ENCODE measurements around the gene ADGRL2.

The ADGRL2 gene

DNA sequence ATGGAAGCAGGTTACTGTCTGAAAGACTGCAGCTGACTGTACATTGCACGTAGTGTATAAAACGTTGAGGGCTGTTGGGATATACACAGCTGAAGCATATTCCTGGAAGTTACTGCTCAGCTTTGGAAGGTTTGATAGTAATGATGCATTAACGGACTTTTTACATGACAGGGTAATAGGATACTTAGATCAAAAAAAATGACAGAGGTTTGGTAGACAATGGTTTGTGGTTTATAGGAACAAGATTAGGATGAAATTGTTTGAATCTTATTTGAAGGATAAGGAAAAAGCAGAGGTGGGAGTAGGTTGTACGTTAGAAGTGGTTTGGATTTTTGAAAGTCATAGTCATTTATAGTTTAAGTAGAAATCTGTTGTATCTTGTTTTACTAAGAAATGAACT lies 33.0 kb downstream of the ADGRL2 start:
- TF ChIP-seq, protein P1, sequence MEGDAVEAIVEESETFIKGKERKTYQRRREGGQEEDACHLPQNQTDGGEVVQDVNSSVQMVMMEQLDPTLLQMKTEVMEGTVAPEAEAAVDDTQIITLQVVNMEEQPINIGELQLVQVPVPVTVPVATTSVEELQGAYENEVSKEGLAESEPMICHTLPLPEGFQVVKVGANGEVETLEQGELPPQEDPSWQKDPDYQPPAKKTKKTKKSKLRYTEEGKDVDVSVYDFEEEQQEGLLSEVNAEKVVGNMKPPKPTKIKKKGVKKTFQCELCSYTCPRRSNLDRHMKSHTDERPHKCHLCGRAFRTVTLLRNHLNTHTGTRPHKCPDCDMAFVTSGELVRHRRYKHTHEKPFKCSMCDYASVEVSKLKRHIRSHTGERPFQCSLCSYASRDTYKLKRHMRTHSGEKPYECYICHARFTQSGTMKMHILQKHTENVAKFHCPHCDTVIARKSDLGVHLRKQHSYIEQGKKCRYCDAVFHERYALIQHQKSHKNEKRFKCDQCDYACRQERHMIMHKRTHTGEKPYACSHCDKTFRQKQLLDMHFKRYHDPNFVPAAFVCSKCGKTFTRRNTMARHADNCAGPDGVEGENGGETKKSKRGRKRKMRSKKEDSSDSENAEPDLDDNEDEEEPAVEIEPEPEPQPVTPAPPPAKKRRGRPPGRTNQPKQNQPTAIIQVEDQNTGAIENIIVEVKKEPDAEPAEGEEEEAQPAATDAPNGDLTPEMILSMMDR (IDR thresholded peaks at IDR 0.05), result no peak
- Histone ChIP-seq H3K4me1 (ENCODE audit: control insufficient read depth in 1 of 2, insufficient read depth in 1 of 2, low read depth in 1 of 2, low read length in 1 of 2) (no peaks in the 10 kb centered on the region), H3K4me3 (ENCODE audit: low read depth in 1 of 2, low read length in 1 of 2) (no peak overlapping the region), H3K27me3 (no peaks in the 10 kb centered on the region), H3K36me3 (no peaks in the 10 kb centered on the region), H3K27ac (no peak overlapping the region), H3K9me3 (no peaks in the 10 kb centered on the region)

DNA sequence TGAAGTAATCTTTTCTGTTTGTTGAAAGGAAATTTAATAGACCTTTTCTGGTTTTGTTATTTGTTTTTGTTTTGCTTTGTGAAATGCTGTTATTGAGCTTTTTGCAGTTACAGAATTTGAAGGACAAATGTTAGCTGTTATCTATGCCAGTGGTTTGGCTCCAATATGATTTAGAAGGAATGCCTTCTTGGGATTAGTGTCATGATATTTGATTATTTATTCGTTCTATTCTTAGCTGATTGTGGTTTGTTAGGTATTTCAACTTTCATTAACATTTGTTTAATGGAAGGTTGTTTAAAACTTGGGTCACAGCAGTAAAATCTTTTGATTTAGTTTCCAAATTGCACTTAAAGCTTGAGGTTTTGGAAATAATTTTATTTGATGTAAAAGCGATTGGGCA lies 33.5 kb downstream of the ADGRL2 start:
- H3K27ac ChIP-seq, result no peak overlapping the region
- no peak overlapping the region for H3K4me3 ChIP-seq (ENCODE audit: low read depth in 1 of 2, low read length in 1 of 2)
- H3K36me3 ChIP-seq, result no peaks in the 10 kb centered on the region
- no peaks in the 10 kb centered on the region for H3K4me1 ChIP-seq (ENCODE audit: control insufficient read depth in 1 of 2, insufficient read depth in 1 of 2, low read depth in 1 of 2, low read length in 1 of 2)
- H3K9me3 ChIP-seq, result no peaks in the 10 kb centered on the region
- TF ChIP-seq, protein P1 (IDR thresholded peaks at IDR 0.05), result no peak
- no peaks in the 10 kb centered on the region for H3K27me3 ChIP-seq

DNA sequence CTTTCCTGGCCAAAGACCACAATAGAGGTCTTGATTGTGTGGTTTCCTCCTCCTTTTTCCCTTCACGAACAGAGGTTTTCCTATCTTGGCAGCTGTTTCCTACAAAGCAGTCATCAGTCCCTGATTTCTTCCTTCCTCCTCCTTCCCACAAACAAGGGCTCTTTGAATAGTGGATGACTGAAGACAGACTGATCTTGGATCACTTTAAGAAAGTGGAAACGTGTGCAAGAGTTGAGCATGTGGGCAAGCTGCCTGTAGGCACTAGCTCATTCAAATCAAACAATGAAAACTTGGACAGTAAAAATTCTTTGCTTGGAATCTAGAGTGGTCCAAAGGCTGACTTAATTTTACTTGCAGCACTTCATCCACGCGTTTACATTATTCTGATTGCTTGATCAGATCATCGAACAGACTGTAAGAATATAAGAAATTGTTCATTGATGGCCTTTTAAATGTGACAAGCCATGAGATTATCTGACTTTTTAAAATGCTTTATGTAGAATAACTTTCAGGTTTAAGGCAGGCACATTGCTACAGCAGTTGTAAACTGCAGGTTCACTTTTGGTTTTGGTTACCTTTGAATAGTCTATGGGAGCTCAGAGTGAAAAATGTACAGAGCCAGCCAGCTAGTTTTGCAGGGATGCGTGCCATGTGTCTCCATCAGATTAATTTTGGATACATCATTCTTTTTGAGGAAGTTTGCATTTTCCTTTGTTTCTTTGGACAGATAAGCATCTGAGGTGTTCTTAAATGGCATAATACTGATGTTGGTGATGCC lies 34.4 kb downstream of the ADGRL2 start:
- no peak overlapping the region for H3K27ac ChIP-seq
- TF ChIP-seq, protein P1 (IDR thresholded peaks at IDR 0.05), result no peak

DNA sequence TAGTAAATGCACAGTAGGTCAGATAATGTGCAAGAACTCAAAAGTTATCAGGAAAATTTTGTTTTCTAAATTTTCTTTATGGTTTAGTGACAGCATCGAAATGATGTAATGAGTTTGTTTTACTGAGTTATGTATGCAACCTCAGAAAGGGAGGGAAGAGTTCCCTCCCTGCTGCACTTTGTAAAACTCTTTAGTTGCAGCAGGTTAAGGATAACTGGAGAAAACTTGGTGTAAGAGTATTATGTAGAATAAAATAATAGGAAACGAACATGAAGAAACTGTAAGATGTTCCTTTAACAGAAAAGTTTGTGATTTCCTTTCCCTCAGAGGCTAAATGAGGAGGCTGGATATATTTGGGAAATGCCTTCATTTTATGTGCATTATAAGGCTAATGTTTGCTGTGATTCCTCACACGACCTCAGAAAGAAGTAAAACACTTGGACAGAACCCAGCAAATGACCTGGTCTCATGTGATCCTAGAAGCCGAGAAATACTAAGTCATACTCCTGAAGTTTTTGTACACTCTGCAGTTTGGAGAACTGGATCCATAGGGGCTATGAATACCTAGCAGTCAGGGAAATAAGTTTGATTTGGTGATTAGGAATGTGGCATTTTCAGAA lies 35.4 kb downstream of the ADGRL2 start:
- no peak overlapping the region for H3K27ac ChIP-seq
- H3K9me3 ChIP-seq, result no peaks in the 10 kb centered on the region
- TF ChIP-seq, protein P1 (IDR thresholded peaks at IDR 0.05), result no peak
- H3K4me3 ChIP-seq (ENCODE audit: low read depth in 1 of 2, low read length in 1 of 2), result no peak overlapping the region
- H3K36me3 ChIP-seq, result no peaks in the 10 kb centered on the region
- H3K4me1 ChIP-seq (ENCODE audit: control insufficient read depth in 1 of 2, insufficient read depth in 1 of 2, low read depth in 1 of 2, low read length in 1 of 2), result no peaks in the 10 kb centered on the region
- H3K27me3 ChIP-seq, result no peaks in the 10 kb centered on the region

More for the DNA sequence above, 34.4 kb downstream of the ADGRL2 start:
- Histone ChIP-seq H3K9me3 (no peaks in the 10 kb centered on the region), H3K36me3 (no peaks in the 10 kb centered on the region), H3K4me1 (ENCODE audit: control insufficient read depth in 1 of 2, insufficient read depth in 1 of 2, low read depth in 1 of 2, low read length in 1 of 2) (no peaks in the 10 kb centered on the region), H3K27me3 (no peaks in the 10 kb centered on the region), H3K4me3 (ENCODE audit: low read depth in 1 of 2, low read length in 1 of 2) (no peak overlapping the region)

DNA sequence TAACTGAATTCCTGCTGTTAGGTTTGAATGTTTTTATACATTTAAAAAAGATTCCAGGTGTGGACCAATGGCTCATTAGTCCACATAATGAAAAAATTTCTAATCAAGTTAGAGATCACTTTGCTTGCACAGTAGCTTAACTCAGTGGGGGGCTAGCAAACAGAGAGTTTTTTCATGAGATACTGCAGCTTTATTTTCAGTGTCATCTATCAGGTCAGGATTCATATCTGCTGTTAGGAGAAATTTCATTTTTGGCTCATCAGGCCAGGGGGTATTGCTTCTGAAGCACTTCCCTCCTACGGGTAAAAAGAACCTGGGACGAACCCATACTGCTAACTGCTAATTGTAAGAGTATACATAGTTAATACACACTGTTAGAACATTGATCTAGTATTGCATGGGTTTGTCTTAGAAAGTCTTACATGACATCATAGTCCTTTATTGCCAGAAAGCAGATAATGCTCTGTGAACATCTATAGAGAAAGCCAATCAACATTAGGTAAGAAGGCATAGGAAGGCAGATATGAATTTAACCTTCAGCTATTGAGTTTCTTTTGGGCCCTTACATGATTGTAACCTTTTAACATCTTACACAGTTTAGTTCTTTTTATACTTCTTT lies 38.0 kb downstream of the ADGRL2 start:
- Histone ChIP-seq H3K27me3 (no peaks in the 10 kb centered on the region), H3K4me1 (ENCODE audit: control insufficient read depth in 1 of 2, insufficient read depth in 1 of 2, low read depth in 1 of 2, low read length in 1 of 2) (no peaks in the 10 kb centered on the region), H3K36me3 (no peaks in the 10 kb centered on the region), H3K9me3 (no peaks in the 10 kb centered on the region), H3K4me3 (ENCODE audit: low read depth in 1 of 2, low read length in 1 of 2) (no peak overlapping the region), H3K27ac (no peak overlapping the region)
- TF ChIP-seq, protein P1 (IDR thresholded peaks at IDR 0.05), result no peak
